Measurements from ENCODE around the gene BPIFA1.

- TF ChIP-seq CTCF (IDR thresholded peaks at IDR 0.05) (no peak), POLR2A (IDR thresholded peaks at IDR 0.05) (no peak)
Measured at GRCh38 chr20:33284284-33284683, 48.5 kb downstream of the BPIFA1 start.

All from heart left ventricle (tissue), 13 donors.